SW 1271 (cell line): ENCODE results near the gene AZIN2.
"Not testable (repeated sequence)": the region's sequence is repeated elsewhere in the genome, so short reads cannot be mapped to it uniquely, and the experiment has no call there.

Experiments used
- DNase-seq, 2 experiments: peaks; one replicate each; lab custom pipeline; 2025; lab: John Stamatoyannopoulos, UW

Gene AZIN2

GRCh38 chr1:33080885-33081553, at the start of gene AZIN2:
Gene AZIN2 (plus strand): TSS chr1:33081153. CDS start chr1:33082250, 1,097 bp downstream.
- DNase-seq: peak; percentile 48 to 86

GRCh38 chr1:33031506-33031905, 49.4 kb upstream of the AZIN2 start:
- DNase-seq: no peak

GRCh38 chr1:33032126-33032869, 48.7 kb upstream of the AZIN2 start:
- no peak for DNase-seq

GRCh38 chr1:33036051-33036525, 44.9 kb upstream of the AZIN2 start:
- DNase-seq: peak in 1 of 2 experiments; percentile 28

- DNase-seq: peak; percentile 93 to 99
These were observed 44.1 kb upstream of the AZIN2 start, which contains the start of gene AK2 for GRCh38 chr1:33036526-33037503. Gene AK2 (minus strand): TSS chr1:33036883. CDS start chr1:33036828, 55 bp downstream.

GRCh38 chr1:33039840-33040239, 41.1 kb upstream of the AZIN2 start:
- no peak for DNase-seq

GRCh38 chr1:33041026-33041425, 39.9 kb upstream of the AZIN2 start:
- no peak for DNase-seq

- no peak for DNase-seq
These were observed 38.1 kb upstream of the AZIN2 start for GRCh38 chr1:33042831-33043230.

GRCh38 chr1:33043267-33044092, 37.5 kb upstream of the AZIN2 start:
- no peak for DNase-seq

GRCh38 chr1:33045246-33045645, 35.7 kb upstream of the AZIN2 start:
- no peak for DNase-seq

- DNase-seq: no peak
These were observed 35.1 kb upstream of the AZIN2 start for GRCh38 chr1:33045814-33046213.

- DNase-seq: not testable (repeated sequence)
These were observed 34.7 kb upstream of the AZIN2 start for GRCh38 chr1:33046234-33046633.

GRCh38 chr1:33047290-33047689, 33.7 kb upstream of the AZIN2 start:
- DNase-seq: no peak

- peak in 1 of 2 experiments; percentile 39 for DNase-seq
These were observed 33.1 kb upstream of the AZIN2 start for GRCh38 chr1:33047839-33048305.

GRCh38 chr1:33048426-33048825, 32.5 kb upstream of the AZIN2 start:
- DNase-seq: no peak

- no peak for DNase-seq
These were observed 31.6 kb upstream of the AZIN2 start for GRCh38 chr1:33049371-33049770.

- DNase-seq: peak; percentile 55 to 80
These were observed 30.5 kb upstream of the AZIN2 start for GRCh38 chr1:33050221-33051076.

GRCh38 chr1:33055210-33056008, 25.5 kb upstream of the AZIN2 start:
- DNase-seq: peak; percentile 66 to 88

GRCh38 chr1:33056426-33056825, 24.5 kb upstream of the AZIN2 start:
- no peak for DNase-seq
